NCI-H524 (cell line): ENCODE results near the gene SPINK1.
A peak's percentile ranks its signal among the peaks of the same experiment; 100 is the strongest.
"Not testable (repeated sequence)": the region's sequence is repeated elsewhere in the genome, so short reads cannot be mapped to it uniquely, and the experiment has no call there.

ENCODE experiments used
- DNase-seq, 2 experiments: peaks; one replicate each; lab custom pipeline; 2025; lab: John Stamatoyannopoulos, UW

The SPINK1 gene

DNA sequence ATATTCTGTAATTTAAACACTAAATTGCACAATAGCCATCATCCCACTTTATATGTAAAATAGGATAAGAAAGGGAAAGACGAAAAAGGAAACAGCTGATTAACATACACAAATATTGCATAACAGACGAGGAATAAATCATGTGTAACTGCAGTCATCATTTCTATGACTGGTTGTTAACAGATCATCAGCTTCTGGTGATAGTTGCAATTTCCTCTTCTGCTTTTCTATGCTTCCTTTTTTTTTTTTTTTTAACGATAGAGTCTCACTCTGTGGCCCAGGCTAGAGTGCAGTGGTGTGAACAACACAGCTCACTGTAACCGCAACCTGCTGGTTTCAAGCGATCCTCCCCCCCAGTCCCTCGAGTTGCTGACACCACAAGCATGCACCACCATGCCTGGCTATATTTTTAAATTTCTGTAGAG, 26.4 kb downstream of the SPINK1 start:
- no peak for DNase-seq

GRCh38 chr5:147804334-147804733, 27.1 kb downstream of the SPINK1 start:
- DNase-seq = no peak

DNA sequence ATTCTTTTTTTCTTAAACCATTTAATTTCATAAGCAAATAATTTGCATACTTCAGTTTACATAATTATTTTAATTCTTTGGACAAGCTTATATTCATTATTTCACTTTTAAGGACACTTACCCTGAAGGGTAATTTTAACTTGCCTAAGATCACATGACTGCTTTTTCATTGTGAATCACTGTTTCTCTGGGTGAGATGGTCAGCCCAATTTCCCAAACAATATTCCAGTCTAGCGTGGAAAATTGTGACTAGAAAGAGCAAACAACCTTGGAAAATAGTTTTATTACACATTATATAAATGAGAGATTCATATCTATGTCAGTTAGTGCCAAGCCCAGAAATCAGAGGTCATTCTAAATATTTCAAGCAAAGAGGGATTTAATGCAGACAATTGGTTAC, 27.5 kb downstream of the SPINK1 start:
- DNase-seq = no peak

- not testable (repeated sequence) for DNase-seq
Measured at GRCh38 chr5:147803161-147803560, 28.3 kb downstream of the SPINK1 start.

DNA sequence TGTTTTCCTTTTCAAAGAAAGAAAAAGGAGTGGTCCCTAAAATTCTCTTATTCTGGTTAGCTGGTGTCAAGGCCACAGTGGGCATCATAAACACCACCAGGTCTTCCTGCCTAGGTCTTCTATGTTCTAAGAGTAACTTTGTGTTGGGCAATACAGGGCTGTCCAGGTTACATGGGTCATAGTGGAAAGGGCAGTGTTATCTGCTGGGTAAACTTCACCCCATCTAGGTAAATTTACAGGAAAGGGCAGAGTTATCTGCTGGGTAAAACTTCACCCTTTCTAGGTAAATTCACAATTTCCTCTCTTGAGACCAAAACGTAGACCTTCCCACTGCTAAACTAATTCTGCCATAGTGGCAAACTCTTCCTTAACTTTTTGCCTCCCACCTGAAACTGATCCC, 30.0 kb downstream of the SPINK1 start:
- no peak for DNase-seq

- DNase-seq = no peak
Measured at GRCh38 chr5:147800491-147800890, 31.0 kb downstream of the SPINK1 start.

DNA sequence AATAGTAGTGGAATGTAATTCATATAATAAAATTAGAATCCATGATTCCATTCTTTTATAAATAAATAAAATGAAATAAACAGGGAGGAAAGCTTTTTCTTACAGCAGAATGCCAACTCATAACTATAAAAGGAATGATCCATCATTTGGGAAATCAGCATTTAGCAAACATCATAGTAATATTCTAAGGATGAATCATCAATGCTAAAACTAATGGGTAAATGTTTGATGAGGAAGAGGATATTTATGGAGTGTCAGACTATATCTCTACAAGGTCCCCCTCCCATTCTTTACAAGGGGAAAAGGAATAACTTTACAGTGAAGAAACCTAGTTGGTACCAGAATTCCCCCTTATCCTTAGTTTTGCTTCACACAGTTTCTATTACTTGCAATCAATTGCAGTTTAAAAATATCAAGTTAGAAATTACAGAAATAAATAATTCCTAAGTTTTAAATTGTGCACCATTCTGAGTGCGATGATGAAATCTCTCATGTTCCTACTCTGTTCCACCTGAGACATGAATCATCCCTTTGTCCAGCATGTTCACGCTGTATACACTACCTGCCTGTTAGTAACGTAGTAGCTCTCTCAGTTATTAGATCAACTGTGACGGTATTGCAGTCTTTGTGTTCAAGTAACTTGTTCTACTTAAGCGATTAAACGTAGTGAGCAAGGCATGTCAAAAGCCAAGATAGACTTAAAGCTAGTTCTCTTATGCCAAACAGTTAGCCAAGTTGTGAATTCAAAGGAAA, 34.7 kb downstream of the SPINK1 start:
- no peak for DNase-seq

GRCh38 chr5:147791181-147791580, 40.3 kb downstream of the SPINK1 start:
- DNase-seq = peak; percentile 2 to 46

GRCh38 chr5:147789820-147790219, 41.7 kb downstream of the SPINK1 start:
- no peak for DNase-seq

GRCh38 chr5:147788023-147788422, 43.4 kb downstream of the SPINK1 start:
- DNase-seq = no peak

DNA sequence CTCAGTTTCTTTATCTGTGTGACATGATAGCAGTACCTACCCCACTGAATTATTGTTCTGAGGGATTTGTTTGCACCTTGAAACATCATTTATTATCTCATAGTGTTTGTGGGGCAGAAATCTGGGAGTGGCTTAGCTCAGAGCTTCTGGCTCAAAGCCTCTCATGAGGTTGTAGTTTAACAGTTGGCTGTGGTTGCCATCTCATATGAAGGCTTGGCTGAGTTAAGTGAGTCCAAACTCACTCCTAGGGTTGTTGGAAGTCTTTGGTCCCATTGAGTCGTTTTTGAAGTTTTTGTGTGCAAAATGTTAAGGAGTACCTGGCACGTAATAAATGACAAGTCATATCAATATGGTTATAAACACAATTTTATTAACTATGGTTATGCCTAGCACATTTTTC, 45.3 kb downstream of the SPINK1 start:
- DNase-seq = no peak

DNA sequence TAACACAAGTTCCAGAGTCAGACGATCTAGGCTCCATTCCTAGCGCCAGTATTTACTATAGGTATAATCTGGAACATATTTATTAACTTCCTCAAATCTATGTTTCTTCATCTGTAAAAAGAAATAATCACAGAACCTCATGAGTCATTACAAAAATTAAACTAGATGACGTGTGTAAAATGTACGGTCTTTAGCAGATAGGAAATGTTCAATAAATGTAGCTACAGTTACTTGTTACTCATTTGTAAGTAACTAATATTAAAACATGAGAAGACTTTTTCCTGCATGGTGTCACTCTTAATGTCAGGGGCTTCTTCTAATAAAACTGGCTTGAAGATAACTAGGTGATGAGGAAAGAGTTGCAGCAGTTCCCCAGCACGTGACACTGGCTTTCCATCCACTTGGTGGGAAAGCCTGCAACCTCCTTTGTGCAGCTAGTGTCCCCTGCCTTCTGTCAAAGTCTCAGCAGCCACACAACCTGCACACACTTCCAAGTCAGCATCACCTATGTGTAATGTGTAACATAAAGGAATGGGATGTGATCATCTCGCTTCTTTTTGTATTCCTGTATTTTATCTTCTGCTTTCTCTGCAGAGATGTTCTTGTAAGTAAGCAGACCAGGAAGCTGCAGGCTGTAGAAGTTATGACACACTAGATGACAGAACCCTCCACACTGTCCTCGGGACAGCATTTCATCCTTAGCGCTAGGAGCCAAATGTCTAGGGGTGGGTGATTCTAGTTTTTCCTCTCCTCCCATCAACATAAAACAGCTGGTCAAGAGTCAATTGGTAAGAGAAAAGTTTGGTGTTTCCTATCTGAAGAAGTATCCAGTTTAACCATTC, 47.1 kb downstream of the SPINK1 start:
- no peak for DNase-seq

DNA sequence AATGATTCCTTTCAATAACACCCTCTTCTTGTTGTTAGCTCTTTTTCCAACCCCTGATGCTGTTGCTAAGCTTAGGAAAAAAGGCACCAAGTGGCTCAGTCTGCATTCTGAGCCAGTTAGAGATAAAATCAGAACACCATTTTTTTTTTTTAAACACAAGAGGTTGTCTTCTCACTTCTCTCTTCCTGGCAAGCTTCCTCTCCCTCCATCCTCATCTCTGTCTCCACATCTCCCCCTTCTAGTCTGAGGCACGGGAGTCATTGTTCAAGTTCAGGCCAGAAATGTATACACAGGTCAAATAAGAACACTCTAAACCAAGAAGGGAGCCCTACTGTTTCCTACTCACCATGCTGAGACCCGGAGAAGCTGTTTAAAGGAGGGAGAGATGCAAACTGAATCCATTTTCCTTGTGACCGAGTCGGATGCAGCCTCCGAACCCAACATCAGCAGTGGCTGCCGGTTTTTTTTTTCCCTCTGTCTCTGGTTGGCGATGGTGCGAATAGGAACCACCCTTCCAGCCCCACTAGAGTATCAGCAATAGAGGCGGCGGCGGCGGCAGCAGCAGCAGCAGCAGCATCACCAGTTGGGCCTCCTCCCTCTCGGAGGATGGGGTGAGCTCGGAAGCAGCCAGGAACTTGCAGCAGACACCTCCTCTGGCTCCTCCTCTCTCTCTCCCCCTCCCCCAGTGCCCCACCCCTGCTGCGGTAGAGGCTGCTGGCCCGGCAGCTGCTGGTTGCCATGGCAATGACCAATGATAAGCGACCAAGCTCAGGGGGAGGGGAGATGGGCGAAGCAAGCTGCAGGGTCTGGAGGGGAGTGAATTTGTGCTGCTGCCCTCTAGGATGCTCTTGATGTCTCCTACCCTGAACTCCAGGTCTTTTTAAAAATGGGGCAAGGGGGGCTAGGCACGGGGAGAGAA, 49.1 kb downstream of the SPINK1 start, which contains the start of gene JAKMIP2:
JAKMIP2 (minus strand) TSS at position 619 of the 919 bp plus-strand sequence. CDS start 110,922 bp downstream, outside the sequence.
- DNase-seq = peak; percentile 96 to 98

DNA sequence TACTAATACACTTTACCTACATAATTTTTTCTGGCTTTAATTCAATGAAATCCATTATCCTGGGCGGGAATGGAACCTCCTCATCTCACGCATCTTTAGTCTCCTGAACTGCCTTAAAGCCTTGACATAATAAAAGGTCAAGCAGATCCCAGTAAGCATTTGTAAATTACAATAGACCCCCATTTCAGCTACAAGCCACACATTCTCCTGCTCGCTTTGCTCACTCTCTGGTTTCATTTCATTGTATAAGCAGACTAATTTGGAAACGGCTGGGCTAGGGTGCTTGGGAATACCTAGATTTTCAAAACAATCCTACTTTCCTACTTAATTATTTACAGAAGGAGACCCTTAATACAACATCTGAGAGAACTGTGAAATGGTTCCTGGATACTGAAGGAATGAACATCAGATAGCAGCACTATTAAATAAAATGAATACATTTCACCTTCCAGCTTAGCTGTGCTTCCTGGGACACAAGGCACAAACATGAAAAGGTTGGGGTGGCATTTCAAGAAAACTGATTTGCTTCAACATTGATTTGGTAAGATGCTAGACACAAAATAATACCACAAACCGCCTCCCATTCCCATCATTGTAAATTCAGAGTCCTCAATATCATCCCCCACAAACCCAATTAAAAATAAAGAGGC, 50.4 kb downstream of the SPINK1 start:
- DNase-seq = peak; percentile 7 to 37

- DNase-seq = no peak
Measured at GRCh38 chr5:147779694-147780093, 51.8 kb downstream of the SPINK1 start.

DNA sequence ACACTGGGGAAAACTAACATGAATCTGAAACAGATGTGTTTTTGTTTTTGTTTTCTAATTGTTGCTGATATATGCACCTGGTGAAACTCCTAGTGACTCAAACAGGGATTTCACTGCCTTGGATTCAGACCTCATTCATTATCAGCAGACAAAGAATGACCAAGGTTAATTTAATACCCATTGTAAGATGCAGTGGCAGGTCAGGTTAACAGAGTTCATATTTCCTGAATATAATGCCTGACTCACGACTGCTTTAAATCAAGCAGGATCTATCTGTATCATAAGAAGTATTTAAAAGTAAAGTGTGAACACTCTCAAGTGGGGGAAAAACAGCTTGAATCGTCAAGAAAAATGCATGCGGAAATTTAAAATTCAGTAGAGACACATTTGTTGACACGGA, 54.5 kb downstream of the SPINK1 start:
- DNase-seq = no peak
